ENCODE results near the gene NELFCD.
"Not testable (repeated sequence)": the region's sequence is repeated elsewhere in the genome, so short reads cannot be mapped to it uniquely, and the experiment has no call there.

The NELFCD gene

GRCh38 chr20:58980711-58981627 is at the start of gene NELFCD:
NELFCD (plus strand) TSS chr20:58981256; CDS start chr20:58981310, 54 bp downstream.
- peak; percentile 85 for DNase-seq

GRCh38 chr20:58932170-58932569 is 48.9 kb upstream of the NELFCD start:
- no peak for DNase-seq

GRCh38 chr20:58938078-58938477 is 43.0 kb upstream of the NELFCD start:
- no peak for DNase-seq

- DNase-seq = no peak
These were observed 42.5 kb upstream of the NELFCD start for GRCh38 chr20:58938541-58938940.

- no peak for DNase-seq
These were observed 39.6 kb upstream of the NELFCD start for GRCh38 chr20:58941471-58941870.

- DNase-seq = no peak
These were observed 38.5 kb upstream of the NELFCD start for GRCh38 chr20:58942549-58942948.

GRCh38 chr20:58944610-58945009 is 36.4 kb upstream of the NELFCD start:
- DNase-seq = no peak

- DNase-seq = no peak
These were observed 35.0 kb upstream of the NELFCD start for GRCh38 chr20:58945965-58946631.

- DNase-seq = not testable (repeated sequence)
These were observed 33.2 kb upstream of the NELFCD start for GRCh38 chr20:58947797-58948388.

- no peak for DNase-seq
These were observed 30.5 kb upstream of the NELFCD start for GRCh38 chr20:58950603-58951002.

GRCh38 chr20:58953050-58953449 is 28.0 kb upstream of the NELFCD start:
- no peak for DNase-seq

GRCh38 chr20:58956078-58956477 is 25.0 kb upstream of the NELFCD start:
- DNase-seq = no peak

GRCh38 chr20:58959652-58960051 is 21.4 kb upstream of the NELFCD start:
- no peak for DNase-seq

GRCh38 chr20:58963060-58963584 is 17.9 kb upstream of the NELFCD start:
- DNase-seq = no peak

- DNase-seq = not testable (repeated sequence)
These were observed 17.1 kb upstream of the NELFCD start for GRCh38 chr20:58963922-58964321.

- DNase-seq = no peak
These were observed 15.6 kb upstream of the NELFCD start for GRCh38 chr20:58965270-58966064.

- no peak for DNase-seq
These were observed 13.2 kb upstream of the NELFCD start for GRCh38 chr20:58967652-58968429.

GRCh38 chr20:58969439-58969838 is 11.6 kb upstream of the NELFCD start:
- DNase-seq = no peak

- DNase-seq = no peak
These were observed 10.9 kb upstream of the NELFCD start for GRCh38 chr20:58970146-58970545.

GRCh38 chr20:58971429-58971828 is 9.6 kb upstream of the NELFCD start:
- DNase-seq = no peak

GRCh38 chr20:58973179-58973578 is 7.9 kb upstream of the NELFCD start:
- no peak for DNase-seq

GRCh38 chr20:58973866-58974265 is 7.2 kb upstream of the NELFCD start:
- no peak for DNase-seq

Measured in fibroblast of skin of right biceps (primary cell).